WTC11 (cell line): ENCODE measurements around the gene SLC25A26. TPM values are rescaled to one million over a fixed set of nuclear protein-coding genes. Genes with fewer than 3 reads are reported as not detected.
A peak's percentile ranks its signal among the peaks of the same experiment; 100 is the strongest.

Source experiments
- ATAC-seq: fragments of 200-7000 bp; cut with Tn5 transposase; 2 replicates; pipeline ENCODE4 v1.10.0; 2021; ENCODE audit warnings: mild to moderate bottlenecking, moderate library complexity
- CTCF ChIA-PET: fragments of 300-600 bp; sonication (Branson Sonifier 250); formaldehyde crosslinking; loops from one replicate; lab custom pipeline; 2021; ENCODE audit warnings: antibody characterized with exemption; lab: Charles Lee
- POLR2A ChIA-PET: fragments of 350-600 bp; sonication (Branson Sonifier 250); formaldehyde crosslinking; loops from one replicate; lab custom pipeline; 2021; ENCODE audit warnings: antibody characterized with exemption; lab: Charles Lee
- DNase-seq: peaks from one replicate; pipeline ENCODE4 v3.0.0; 2021; ENCODE audit warnings: low spot score
- H3K27ac Mint-ChIP-seq: 2 replicates; pipeline ENCODE4 v1.8.0; 2021; ENCODE audit warnings: mixed read lengths
- H3K27me3 Mint-ChIP-seq: 2 replicates; pipeline ENCODE4 v1.8.0; 2021; ENCODE audit warnings: low read depth, mild to moderate bottlenecking, moderate library complexity, mixed read lengths
- H3K36me3 Mint-ChIP-seq: 2 replicates; pipeline ENCODE4 v1.8.0; 2021; ENCODE audit warnings: mixed read lengths
- H3K4me1 Mint-ChIP-seq: 2 replicates; pipeline ENCODE4 v1.8.0; 2022; ENCODE audit warnings: mixed read lengths
- H3K4me3 Mint-ChIP-seq: 2 replicates; pipeline ENCODE4 v1.8.0; 2021; ENCODE audit warnings: mild to moderate bottlenecking, moderate library complexity, mixed read lengths
- H3K9me3 Mint-ChIP-seq: 2 replicates; pipeline ENCODE4 v1.8.0; 2021; ENCODE audit warnings: mixed read lengths
- ATF1 ChIP-seq: sonication (generic); formaldehyde crosslinking; IDR thresholded peaks from 2 replicates; pipeline ENCODE4 v1.8.1; 2023; ENCODE audit warnings: mild to moderate bottlenecking, moderate library complexity, missing genetic modification reagents
- CREB1 ChIP-seq: sonication (generic); formaldehyde crosslinking; IDR thresholded peaks from 2 replicates; pipeline ENCODE4 v1.8.0; 2023; ENCODE audit warnings: mild to moderate bottlenecking, missing genetic modification reagents
- ELF4 ChIP-seq: sonication (generic); formaldehyde crosslinking; IDR thresholded peaks from 2 replicates; pipeline ENCODE4 v1.8.1; 2022; ENCODE audit warnings: low read depth, mild to moderate bottlenecking, moderate library complexity, missing genetic modification reagents
- ESRRA ChIP-seq: sonication (generic); formaldehyde crosslinking; IDR thresholded peaks from 2 replicates; pipeline ENCODE4 v1.8.1; 2022; ENCODE audit warnings: mild to moderate bottlenecking, missing genetic modification reagents, borderline replicate concordance
- GTF2I ChIP-seq: fragments of 250-450 bp; sonication (Bioruptor Pico); conservative IDR thresholded peaks from 2 replicates; pipeline ENCODE4 v1.4.0; 2021; ENCODE audit warnings: mild to moderate bottlenecking
- IRF2 ChIP-seq: sonication (generic); formaldehyde crosslinking; IDR thresholded peaks from 2 replicates; pipeline ENCODE4 v1.8.0; 2022; ENCODE audit warnings: low read depth, missing genetic modification reagents, borderline replicate concordance
- JUN ChIP-seq: sonication (generic); formaldehyde crosslinking; IDR thresholded peaks from 2 replicates; pipeline ENCODE4 v1.8.0; 2023; ENCODE audit warnings: mild to moderate bottlenecking, missing genetic modification reagents
- KAT7 ChIP-seq: sonication (generic); formaldehyde crosslinking; IDR thresholded peaks from 2 replicates; pipeline ENCODE4 v1.8.1; 2023; ENCODE audit warnings: missing genetic modification reagents, mild to moderate bottlenecking, borderline replicate concordance
- NFE2L1 ChIP-seq: sonication (generic); formaldehyde crosslinking; IDR thresholded peaks from 2 replicates; pipeline ENCODE4 v1.8.1; 2023; ENCODE audit warnings: missing genetic modification reagents
- NR2C2 ChIP-seq: sonication (generic); formaldehyde crosslinking; IDR thresholded peaks from 2 replicates; pipeline ENCODE4 v1.8.0; 2022; ENCODE audit warnings: mild to moderate bottlenecking, missing genetic modification reagents
- TCF7 ChIP-seq: sonication (generic); formaldehyde crosslinking; IDR thresholded peaks from 2 replicates; pipeline ENCODE4 v1.8.0; 2022; ENCODE audit warnings: mild to moderate bottlenecking, low read depth, missing genetic modification reagents, moderate library complexity
- TEAD1 ChIP-seq: sonication (generic); formaldehyde crosslinking; IDR thresholded peaks from 2 replicates; pipeline ENCODE4 v1.8.0; 2022; ENCODE audit warnings: mild to moderate bottlenecking, missing genetic modification reagents
- TEAD4 ChIP-seq: sonication (generic); formaldehyde crosslinking; IDR thresholded peaks from 2 replicates; pipeline ENCODE4 v1.8.0; 2022; ENCODE audit warnings: mild to moderate bottlenecking, missing genetic modification reagents
- ZNF219 ChIP-seq: sonication (generic); formaldehyde crosslinking; IDR thresholded peaks from 2 replicates; pipeline ENCODE4 v1.8.0; 2023; ENCODE audit warnings: missing genetic modification reagents, mild to moderate bottlenecking, borderline replicate concordance
- ZNF423 ChIP-seq: fragments of 250-450 bp; sonication (Bioruptor Pico); IDR thresholded peaks from 2 replicates; pipeline ENCODE4 v2.1.2; 2022; ENCODE audit warnings: mild to moderate bottlenecking, moderate library complexity
- total RNA-seq: library from RNA; stranded (reverse); gene quantifications from 3 replicates; pipeline ENCODE4 v1.2.3, GENCODE V29; 2021
- TF ChIP-seq, protein P1 (sequence below): fragments of 250-450 bp; sonication (Bioruptor Pico); IDR thresholded peaks from 2 replicates; pipeline ENCODE4 v1.9.0; 2021; ENCODE audit warnings: mild to moderate bottlenecking
- TF ChIP-seq, protein P2 (sequence below): sonication (generic); formaldehyde crosslinking; IDR thresholded peaks from 2 replicates; pipeline ENCODE4 v1.8.1; 2022; ENCODE audit warnings: mild to moderate bottlenecking, missing genetic modification reagents, moderate library complexity, borderline replicate concordance
- TF ChIP-seq, protein P3 (sequence below): fragments of 250-450 bp; sonication (Bioruptor Pico); IDR thresholded peaks from 2 replicates; pipeline ENCODE4 v1.9.0; 2021; ENCODE audit warnings: mild to moderate bottlenecking, borderline replicate concordance
- TF ChIP-seq, protein P4 (sequence below): sonication (generic); formaldehyde crosslinking; IDR thresholded peaks from 2 replicates; pipeline ENCODE4 v1.8.1; 2022; ENCODE audit warnings: low read depth, mild to moderate bottlenecking, moderate library complexity, missing genetic modification reagents, borderline replicate concordance
- TF ChIP-seq, protein P5 (sequence below): sonication (generic); formaldehyde crosslinking; IDR thresholded peaks from 2 replicates; pipeline ENCODE4 v1.8.0; 2022; ENCODE audit warnings: missing genetic modification reagents

The SLC25A26 gene
- total RNA-seq, 1 experiment from 2014 or later, result 29.1 TPM

DNA sequence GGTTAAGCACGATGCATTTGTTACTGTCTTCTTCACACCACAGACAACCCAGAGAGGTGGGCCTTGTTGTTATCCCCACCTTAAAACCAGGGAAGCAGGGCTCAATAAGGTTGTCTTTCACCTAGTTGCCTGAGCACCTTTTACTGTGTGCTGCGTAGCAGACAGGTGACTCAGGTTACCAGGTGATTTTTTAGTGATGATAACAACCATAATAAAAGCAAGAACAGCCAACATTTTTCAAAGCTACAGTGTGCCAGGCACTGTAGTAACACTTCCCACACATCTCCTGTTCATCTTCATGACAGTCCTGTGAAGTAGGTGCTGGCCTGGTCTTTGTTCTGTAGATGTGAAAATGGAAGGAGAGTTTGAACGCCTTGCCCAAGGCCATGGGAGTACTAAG lies 132.2 kb downstream of the SLC25A26 start:
- Mint-ChIP-seq H3K4me3 (no peak overlapping the region), H3K4me1 (peaks cover 13% of the 10 kb centered on the region), H3K36me3 (no peaks in the 10 kb centered on the region), H3K9me3 (no peaks in the 10 kb centered on the region), H3K27me3 (no peaks in the 10 kb centered on the region), H3K27ac (no peak overlapping the region)
- POLR2A ChIA-PET, result no interaction called here
- ATAC-seq (no peak), DNase-seq (no peak)
- TF ChIP-seq JUN (CRISPR knock-in tag), result no peak
- no peak for TF ChIP-seq NR2C2 (CRISPR knock-in tag)
- TF ChIP-seq, protein P1, sequence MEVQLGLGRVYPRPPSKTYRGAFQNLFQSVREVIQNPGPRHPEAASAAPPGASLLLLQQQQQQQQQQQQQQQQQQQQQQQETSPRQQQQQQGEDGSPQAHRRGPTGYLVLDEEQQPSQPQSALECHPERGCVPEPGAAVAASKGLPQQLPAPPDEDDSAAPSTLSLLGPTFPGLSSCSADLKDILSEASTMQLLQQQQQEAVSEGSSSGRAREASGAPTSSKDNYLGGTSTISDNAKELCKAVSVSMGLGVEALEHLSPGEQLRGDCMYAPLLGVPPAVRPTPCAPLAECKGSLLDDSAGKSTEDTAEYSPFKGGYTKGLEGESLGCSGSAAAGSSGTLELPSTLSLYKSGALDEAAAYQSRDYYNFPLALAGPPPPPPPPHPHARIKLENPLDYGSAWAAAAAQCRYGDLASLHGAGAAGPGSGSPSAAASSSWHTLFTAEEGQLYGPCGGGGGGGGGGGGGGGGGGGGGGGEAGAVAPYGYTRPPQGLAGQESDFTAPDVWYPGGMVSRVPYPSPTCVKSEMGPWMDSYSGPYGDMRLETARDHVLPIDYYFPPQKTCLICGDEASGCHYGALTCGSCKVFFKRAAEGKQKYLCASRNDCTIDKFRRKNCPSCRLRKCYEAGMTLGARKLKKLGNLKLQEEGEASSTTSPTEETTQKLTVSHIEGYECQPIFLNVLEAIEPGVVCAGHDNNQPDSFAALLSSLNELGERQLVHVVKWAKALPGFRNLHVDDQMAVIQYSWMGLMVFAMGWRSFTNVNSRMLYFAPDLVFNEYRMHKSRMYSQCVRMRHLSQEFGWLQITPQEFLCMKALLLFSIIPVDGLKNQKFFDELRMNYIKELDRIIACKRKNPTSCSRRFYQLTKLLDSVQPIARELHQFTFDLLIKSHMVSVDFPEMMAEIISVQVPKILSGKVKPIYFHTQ, result no peak
- TF ChIP-seq, protein P2, sequence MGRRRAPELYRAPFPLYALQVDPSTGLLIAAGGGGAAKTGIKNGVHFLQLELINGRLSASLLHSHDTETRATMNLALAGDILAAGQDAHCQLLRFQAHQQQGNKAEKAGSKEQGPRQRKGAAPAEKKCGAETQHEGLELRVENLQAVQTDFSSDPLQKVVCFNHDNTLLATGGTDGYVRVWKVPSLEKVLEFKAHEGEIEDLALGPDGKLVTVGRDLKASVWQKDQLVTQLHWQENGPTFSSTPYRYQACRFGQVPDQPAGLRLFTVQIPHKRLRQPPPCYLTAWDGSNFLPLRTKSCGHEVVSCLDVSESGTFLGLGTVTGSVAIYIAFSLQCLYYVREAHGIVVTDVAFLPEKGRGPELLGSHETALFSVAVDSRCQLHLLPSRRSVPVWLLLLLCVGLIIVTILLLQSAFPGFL (CRISPR knock-in tag), result no peak
- TF ChIP-seq ESRRA (CRISPR knock-in tag), result no peak
- TF ChIP-seq, protein P3, sequence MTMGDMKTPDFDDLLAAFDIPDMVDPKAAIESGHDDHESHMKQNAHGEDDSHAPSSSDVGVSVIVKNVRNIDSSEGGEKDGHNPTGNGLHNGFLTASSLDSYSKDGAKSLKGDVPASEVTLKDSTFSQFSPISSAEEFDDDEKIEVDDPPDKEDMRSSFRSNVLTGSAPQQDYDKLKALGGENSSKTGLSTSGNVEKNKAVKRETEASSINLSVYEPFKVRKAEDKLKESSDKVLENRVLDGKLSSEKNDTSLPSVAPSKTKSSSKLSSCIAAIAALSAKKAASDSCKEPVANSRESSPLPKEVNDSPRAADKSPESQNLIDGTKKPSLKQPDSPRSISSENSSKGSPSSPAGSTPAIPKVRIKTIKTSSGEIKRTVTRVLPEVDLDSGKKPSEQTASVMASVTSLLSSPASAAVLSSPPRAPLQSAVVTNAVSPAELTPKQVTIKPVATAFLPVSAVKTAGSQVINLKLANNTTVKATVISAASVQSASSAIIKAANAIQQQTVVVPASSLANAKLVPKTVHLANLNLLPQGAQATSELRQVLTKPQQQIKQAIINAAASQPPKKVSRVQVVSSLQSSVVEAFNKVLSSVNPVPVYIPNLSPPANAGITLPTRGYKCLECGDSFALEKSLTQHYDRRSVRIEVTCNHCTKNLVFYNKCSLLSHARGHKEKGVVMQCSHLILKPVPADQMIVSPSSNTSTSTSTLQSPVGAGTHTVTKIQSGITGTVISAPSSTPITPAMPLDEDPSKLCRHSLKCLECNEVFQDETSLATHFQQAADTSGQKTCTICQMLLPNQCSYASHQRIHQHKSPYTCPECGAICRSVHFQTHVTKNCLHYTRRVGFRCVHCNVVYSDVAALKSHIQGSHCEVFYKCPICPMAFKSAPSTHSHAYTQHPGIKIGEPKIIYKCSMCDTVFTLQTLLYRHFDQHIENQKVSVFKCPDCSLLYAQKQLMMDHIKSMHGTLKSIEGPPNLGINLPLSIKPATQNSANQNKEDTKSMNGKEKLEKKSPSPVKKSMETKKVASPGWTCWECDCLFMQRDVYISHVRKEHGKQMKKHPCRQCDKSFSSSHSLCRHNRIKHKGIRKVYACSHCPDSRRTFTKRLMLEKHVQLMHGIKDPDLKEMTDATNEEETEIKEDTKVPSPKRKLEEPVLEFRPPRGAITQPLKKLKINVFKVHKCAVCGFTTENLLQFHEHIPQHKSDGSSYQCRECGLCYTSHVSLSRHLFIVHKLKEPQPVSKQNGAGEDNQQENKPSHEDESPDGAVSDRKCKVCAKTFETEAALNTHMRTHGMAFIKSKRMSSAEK, result no peak
- no peak for TF ChIP-seq ATF1 (CRISPR knock-in tag)
- TF ChIP-seq, protein P4, sequence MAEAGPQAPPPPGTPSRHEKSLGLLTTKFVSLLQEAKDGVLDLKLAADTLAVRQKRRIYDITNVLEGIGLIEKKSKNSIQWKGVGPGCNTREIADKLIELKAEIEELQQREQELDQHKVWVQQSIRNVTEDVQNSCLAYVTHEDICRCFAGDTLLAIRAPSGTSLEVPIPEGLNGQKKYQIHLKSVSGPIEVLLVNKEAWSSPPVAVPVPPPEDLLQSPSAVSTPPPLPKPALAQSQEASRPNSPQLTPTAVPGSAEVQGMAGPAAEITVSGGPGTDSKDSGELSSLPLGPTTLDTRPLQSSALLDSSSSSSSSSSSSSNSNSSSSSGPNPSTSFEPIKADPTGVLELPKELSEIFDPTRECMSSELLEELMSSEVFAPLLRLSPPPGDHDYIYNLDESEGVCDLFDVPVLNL, result no peak
- TF ChIP-seq KAT7 (CRISPR knock-in tag), result no peak
- TF ChIP-seq ELF4 (CRISPR knock-in tag), result no peak
- TF ChIP-seq TEAD4 (CRISPR knock-in tag), result no peak
- TF ChIP-seq ZNF423 (CRISPR knock-in tag), result no peak
- no peak for TF ChIP-seq IRF2 (CRISPR knock-in tag)
- TF ChIP-seq CREB1 (CRISPR knock-in tag), result no peak
- CTCF ChIA-PET, result interaction anchor here (1.5 kb wide), 1 partner anchor 76 kb away, joined by 3 read pairs; no protein-coding TSS in a partner anchor

DNA sequence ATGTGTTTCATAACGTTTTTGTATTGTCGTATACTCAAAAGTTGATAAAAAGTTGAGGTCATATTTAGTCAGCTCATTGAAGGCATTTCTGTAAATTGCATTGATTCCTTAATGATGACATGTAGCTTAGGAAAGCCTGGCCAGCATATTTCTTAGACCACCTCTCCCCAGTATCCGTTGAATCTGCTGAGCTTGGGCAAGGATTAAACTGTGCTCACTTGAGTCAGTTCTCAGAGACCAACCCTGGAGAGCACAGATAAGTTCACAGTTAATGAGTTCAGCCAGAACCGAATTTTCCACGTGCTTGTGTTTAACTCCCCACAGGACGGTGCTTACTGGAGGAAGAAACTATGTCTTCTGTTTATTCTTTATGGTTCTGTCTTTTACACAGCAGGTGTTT lies 132.7 kb downstream of the SLC25A26 start:
- no peak overlapping the region for H3K4me3 Mint-ChIP-seq
- ChIA-PET CTCF (interaction anchor here (1.2 to 1.5 kb wide), 2 partner anchors 25 to 77 kb away, joined by 3 to 4 read pairs; no protein-coding TSS in a partner anchor), POLR2A (no interaction called here)
- H3K9me3 Mint-ChIP-seq, result no peaks in the 10 kb centered on the region
- H3K27me3 Mint-ChIP-seq, result no peaks in the 10 kb centered on the region
- peaks cover 13% of the 10 kb centered on the region for H3K4me1 Mint-ChIP-seq
- no peak for DNase-seq
- H3K27ac Mint-ChIP-seq, result 0 out of 2 replicates have a peak overlapping the region, but pooled peaks have one; percentile 46
- H3K36me3 Mint-ChIP-seq, result no peaks in the 10 kb centered on the region
- no peak for ATAC-seq
- TF ChIP-seq CREB1 (CRISPR knock-in tag) (no peak), GTF2I (CRISPR knock-in tag) (no peak), TEAD1 (CRISPR knock-in tag) (no peak), NFE2L1 (CRISPR knock-in tag) (no peak), TCF7 (no peak), ZNF219 (CRISPR knock-in tag) (no peak)
- TF ChIP-seq, protein P5, sequence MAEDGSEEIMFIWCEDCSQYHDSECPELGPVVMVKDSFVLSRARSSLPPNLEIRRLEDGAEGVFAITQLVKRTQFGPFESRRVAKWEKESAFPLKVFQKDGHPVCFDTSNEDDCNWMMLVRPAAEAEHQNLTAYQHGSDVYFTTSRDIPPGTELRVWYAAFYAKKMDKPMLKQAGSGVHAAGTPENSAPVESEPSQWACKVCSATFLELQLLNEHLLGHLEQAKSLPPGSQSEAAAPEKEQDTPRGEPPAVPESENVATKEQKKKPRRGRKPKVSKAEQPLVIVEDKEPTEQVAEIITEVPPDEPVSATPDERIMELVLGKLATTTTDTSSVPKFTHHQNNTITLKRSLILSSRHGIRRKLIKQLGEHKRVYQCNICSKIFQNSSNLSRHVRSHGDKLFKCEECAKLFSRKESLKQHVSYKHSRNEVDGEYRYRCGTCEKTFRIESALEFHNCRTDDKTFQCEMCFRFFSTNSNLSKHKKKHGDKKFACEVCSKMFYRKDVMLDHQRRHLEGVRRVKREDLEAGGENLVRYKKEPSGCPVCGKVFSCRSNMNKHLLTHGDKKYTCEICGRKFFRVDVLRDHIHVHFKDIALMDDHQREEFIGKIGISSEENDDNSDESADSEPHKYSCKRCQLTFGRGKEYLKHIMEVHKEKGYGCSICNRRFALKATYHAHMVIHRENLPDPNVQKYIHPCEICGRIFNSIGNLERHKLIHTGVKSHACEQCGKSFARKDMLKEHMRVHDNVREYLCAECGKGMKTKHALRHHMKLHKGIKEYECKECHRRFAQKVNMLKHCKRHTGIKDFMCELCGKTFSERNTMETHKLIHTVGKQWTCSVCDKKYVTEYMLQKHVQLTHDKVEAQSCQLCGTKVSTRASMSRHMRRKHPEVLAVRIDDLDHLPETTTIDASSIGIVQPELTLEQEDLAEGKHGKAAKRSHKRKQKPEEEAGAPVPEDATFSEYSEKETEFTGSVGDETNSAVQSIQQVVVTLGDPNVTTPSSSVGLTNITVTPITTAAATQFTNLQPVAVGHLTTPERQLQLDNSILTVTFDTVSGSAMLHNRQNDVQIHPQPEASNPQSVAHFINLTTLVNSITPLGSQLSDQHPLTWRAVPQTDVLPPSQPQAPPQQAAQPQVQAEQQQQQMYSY, result no peak
